GM18519 (cell line): ENCODE data around the gene CNTF.
A peak's percentile ranks its signal among the peaks of the same experiment; 100 is the strongest.

ENCODE experiments used
- ATAC-seq: cut with Tn5 transposase; IDR thresholded peaks from one replicate; pipeline ENCODE4 v1.9.1; 2021; ENCODE audit warnings: mild to moderate bottlenecking, moderate library complexity; ENCODE audit not compliant: unreplicated experiment, low FRiP score

The CNTF gene

DNA sequence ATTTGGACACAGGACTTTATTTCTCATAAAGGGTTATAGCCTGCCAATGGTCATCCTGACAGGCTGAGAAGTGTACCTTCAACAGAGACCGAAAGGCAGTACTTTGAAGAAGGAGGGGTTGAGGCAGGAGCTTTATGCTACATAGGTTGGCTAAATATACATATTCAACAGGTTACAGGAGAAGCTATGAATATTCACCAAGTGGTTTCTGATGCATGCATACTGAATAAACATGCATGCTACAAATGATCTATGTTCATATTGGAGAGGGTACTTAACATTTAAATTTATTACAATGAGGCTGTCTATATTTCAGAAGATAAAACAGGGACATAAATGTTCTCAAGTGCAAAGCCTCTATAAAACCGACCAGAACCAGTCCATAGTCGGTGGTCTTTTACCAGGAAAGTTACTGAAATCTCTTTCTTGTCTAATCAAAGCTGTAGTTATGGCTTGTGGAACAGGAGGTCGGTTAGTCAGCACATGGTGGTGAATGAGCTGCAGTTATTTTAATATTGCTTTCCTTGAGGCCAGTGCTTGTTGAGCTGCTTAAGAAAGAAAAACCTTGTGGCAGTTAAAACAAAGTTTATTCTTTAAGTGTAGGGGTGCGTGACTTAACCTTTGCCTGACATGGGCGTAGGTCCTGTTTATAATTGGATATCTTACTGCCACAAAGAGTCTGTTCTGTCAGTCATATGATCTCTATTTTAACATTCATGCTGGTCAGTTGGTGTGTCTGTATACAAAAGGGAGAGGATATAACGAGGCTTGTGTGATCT lies 19.5 kb downstream of the CNTF start:
- ATAC-seq = no peak

DNA sequence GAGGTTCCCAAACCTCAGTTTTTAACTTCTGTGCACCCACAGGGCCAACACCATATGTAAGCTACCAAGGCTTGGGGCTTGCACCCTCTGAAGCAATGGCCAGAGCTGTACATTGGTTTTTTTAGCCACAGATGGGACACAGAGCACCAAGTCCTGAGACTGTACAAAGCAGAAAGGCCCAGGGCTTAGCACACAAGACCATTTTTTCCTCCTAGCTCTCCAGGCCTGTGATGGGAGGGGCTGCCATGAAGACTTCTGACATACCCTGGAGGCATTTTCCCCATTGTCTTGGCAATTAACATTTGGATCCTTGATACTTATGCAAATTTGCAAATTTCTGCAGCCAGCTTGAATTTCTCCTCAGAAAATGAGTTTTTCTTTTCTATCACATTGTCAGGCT lies 23.4 kb downstream of the CNTF start:
- ATAC-seq = no peak

DNA sequence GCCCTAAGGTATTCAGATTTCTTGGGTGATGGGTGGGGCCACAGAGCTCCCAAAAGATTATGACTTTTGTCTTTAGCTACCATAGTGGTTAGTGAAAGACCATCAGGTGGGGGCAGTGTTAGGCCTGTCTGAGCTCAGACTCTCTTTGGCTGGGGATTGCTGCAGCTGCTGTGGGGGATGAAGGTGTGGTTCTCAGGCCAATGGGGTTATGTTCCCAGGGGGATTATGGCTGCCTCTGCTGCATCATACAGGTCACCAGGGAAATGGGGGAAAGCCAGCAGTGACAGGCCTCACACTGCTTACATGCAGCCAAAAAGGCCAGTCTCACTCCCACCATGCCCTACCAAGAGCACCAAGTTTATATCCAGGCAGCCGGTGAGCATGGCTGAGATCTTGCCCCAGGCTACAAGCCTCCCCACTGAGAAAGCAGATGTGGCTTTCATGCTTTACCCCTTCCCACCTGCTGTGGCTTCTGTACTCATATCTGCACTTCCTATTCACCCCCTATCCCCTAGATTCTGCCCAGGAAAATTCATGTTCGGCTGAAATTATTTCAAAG lies 24.8 kb downstream of the CNTF start:
- peak; percentile 85 for ATAC-seq

DNA sequence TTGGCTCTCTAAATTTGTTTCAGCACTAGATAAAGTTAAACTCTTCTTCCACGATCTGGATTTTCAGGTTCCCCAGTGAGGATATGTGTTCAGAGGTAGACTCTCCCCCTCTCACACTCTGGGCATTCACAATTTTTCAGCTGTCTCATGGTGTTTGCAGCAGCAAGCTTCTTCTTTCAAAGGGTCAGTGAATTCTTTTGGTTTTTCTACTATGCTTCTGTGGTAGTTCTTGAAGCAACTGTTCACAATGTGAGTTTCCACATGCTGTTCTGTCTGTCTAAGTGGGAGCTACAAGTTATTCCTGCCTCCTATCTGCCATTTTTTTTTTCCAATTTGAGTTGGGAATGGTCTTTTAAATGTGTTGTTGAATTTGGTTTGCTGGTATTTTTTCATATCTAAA lies 25.4 kb downstream of the CNTF start:
- ATAC-seq = no peak

DNA sequence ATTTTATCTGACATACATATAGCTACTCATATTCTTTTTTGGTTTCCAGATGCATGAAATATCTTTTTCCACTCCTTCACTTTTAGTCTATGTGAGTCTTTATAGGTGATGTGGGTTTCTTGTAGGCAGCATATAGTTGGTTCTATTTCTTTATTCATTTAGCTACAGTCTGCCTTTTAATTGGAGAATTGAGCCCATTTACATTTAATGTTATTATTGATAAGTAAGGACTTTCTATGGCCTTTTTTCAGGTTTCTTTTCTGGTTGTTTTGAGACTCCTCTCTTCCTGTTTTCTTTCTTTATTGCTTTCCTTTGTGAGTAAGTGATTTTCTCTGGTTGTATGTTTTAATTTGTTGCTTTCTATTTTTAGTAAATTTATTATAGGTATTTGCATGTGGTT lies 27.2 kb downstream of the CNTF start:
- no peak for ATAC-seq

DNA sequence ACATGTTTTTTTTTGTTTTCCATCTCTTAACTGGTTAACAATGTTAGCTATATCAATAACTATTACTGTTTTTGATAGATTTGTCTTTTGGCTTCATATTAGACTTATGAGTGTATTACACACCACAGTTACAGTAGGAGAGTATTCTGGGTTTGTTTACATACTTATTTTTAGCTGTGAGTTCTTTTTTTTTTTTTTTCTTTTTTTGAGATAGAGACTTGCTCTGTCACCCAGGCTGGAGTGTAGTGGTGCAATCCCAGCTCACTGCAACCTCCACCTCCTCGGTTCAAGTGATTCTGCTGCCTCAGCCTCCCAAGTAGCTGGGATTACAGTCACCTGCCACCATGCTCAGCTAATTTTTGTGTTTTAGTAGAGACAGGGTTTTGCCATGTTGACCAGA lies 28.0 kb downstream of the CNTF start:
- no peak for ATAC-seq

DNA sequence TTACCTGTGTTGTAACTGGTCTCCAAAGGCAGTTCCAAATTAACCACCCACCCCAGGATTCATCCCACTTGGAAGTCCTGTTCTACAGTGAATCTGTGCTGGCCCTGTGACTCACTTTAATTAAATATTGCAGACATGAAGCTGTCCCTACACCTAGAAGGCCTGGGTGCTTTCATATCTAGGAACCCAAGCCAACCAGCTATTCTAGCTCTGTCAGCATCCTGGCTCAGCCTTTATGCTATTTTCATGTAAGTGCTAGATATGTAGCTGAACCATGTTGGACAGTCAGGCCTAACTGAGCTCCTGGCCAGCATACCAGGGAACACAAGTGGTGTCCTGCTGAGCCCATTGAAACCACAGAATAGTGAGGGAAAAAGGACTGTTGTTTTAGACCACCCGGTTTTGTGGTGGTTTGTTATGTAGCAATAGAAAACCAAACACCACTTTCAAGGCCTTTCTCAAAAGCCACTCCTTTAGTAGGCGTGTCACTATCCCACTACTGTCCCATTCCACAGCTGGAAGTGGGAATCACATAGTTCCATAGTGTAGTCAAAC lies 30.3 kb downstream of the CNTF start:
- no peak for ATAC-seq

DNA sequence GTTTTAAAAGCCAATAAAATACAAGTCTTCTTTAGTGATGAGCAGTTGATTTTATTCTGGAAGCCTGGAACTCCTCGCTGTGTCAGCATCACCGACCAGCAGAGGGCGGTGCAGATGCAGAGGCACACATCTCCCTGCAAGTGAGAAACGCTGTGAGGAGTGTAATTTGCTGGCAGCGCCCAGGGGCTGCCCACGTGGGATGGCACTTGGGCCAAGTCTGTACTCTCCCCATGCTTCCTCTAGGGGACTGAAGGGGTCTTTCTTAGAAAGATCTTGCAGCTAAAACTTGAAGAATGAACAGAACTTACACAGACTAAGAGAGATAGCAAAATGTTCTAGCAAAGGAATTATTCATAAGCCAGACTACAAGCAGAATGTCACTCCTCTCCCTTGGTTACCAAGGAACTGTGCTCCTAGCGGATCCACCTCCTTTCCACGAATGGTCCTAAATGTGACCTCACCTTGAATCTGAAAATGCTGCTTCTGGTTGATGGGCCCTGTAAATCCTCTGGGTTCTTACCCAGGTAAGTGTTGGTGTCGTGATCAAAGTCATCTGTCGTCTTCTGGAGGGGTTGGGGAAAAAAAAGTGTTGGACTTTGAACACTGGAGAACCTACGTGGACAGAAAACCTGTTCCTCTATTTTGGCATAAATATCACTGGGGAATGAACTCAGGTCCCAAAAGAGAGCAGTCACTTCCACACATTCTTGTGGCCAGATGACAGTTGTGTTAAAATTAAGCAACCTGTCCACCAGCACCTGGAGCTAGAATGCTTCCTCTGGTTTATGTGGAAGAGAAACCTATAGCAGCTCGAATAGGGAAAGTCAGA lies 31.8 kb downstream of the CNTF start:
- peak; percentile 95 for ATAC-seq

DNA sequence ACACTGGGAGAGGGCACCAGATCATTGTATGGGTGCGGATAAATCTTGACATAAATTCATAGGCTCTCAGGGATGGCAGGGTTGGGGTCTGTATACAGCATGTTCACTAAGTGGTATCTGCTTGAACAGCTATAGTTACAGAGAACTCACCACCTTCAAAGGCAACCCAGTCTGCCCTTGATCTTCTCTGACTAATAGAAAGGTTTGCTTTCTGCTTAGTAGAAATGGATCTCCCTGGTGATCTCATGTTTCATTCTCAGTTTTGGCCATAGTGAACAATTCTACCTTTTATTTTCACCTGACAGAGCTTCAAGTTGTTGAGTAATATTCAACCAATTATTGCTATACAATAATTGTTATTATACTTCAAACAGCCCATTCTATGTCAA lies 32.4 kb downstream of the CNTF start:
- ATAC-seq = no peak

DNA sequence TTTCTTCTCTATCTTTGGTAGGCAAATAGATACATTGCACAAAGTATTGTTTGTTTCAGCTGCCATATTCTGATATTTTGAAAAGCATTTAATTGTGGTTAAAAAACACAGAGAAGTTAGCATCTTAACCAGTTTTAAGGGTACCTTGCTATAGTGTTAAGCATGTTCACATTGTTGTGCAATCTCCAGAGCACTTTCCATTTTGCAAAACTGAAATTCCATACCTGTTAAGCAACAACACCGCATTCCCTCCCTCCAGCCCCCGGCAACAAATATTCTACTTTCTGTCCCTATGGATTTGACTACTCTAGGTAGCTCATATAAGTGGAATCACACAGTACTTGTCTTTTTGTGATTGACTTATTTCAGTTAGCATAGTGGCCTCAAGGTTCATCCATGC lies 33.9 kb downstream of the CNTF start:
- ATAC-seq = no peak

DNA sequence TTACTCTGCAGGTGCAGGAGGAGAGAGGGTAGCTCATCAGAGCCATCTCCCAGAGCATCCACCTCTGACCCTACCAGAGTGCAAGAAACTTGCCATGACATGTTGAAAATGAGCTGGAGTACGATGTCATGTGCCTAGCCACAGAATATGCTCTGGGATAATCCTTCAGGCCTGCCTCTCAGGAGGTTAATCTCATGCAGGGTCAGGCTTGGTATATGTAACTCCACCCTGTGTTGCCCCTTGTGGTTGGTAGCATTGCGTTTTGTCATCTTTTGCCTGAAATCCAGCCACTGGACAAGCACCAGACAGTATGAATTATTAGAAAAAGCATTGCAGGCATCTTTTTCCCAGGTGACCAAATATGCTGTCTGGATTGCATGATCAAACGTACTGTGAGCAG lies 36.2 kb downstream of the CNTF start:
- ATAC-seq = no peak

DNA sequence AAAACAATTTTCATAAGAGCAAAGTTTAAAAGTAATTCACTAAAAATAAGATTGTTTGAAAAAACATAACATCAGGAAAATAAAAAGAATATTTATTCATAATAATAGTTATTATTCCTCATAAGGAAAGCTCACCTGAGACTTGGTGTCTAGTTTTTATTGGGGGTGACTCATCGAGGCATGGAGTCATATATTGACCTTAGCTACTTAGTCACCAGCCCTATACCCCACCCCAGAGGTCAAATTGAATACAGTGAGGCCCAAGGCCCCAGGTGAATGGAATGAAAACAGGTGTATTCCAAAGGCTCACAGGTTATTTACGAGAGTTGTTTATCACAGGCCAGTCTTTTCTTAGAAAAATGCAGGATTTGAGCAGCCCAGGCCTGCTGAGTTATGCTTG lies 36.9 kb downstream of the CNTF start:
- ATAC-seq = no peak

DNA sequence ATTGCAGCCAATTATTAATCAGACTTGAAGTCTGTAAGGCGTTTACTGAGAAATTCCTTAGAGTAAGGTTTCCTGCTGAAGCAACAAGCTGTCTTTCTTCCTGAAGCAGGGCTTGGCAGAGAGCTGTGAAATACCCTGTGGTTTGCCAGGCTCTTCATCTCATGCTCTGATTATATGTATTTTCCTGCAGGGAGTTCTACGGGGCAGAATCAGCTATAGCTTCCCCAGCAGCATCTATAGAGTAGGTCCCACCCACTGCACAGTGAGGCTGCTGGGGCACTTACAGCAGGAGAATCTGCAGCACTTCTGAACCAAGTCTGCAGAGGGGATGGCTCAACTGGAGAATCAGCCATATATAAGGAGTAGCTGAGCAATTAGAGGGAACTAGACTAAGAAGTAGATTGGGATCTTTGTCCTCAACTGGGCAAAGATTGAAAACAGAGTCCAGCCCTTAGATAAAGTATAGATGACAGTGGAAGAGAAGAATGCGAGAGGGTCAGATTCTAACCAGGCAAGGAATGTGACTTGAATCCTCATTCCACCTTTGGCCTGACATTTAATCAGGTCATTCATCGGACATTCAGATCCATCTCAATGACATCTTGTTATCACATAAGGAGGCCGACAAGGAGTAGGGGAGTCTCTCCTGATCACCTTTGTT lies 37.6 kb downstream of the CNTF start:
- ATAC-seq = no peak

DNA sequence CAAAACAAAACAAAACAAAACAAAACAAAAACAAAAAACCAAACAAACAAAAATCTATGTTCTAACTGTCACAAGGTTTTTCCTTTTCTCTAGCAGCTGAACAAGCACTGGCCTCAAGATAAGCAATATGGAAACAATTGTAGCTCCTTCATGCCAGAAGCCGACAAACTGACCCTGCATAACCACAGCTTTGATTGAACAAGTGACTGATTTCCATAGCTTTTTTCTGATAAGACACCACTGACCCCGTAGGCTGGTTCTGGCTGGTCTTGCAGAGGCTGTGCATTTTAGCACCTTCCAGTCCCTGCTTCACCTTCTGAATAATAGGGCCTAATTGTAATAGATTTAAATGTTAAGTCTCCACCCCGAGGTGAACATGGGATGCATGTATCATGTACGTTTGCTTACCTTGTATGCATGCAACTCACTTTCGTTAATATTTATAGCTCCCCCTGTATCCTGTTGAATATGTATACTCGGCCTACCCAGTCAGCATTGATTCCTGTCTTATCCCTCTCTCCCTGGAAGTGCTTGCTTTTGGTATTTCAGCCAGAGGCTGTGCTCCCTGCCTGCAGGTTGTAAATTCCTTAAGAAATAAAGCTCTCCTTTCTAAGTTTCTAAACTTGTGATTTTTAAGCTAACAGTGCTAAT lies 49.6 kb downstream of the CNTF start:
- no peak for ATAC-seq

DNA sequence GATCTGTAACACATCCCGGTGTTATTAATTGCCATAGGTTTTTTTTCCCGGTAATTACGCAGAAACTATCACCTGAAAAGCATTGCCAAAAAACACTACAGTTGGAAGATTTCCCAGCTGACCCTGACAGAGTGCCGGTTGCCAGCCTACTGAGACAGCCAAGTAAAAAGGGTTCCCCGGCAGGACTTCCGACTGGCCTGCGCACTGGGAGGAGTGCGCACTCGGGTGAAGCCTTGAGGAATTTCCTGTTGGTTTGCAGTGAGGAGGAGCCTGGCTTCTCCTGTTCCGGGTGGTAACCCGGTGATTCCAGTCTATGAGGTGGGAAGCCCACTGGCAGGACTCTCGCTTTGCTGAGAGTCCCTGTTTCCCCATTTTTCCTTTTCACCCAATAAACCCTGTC lies 52.1 kb downstream of the CNTF start:
- no peak for ATAC-seq
